ENCODE data around the gene BARX2.

BARX2 gene

DNA sequence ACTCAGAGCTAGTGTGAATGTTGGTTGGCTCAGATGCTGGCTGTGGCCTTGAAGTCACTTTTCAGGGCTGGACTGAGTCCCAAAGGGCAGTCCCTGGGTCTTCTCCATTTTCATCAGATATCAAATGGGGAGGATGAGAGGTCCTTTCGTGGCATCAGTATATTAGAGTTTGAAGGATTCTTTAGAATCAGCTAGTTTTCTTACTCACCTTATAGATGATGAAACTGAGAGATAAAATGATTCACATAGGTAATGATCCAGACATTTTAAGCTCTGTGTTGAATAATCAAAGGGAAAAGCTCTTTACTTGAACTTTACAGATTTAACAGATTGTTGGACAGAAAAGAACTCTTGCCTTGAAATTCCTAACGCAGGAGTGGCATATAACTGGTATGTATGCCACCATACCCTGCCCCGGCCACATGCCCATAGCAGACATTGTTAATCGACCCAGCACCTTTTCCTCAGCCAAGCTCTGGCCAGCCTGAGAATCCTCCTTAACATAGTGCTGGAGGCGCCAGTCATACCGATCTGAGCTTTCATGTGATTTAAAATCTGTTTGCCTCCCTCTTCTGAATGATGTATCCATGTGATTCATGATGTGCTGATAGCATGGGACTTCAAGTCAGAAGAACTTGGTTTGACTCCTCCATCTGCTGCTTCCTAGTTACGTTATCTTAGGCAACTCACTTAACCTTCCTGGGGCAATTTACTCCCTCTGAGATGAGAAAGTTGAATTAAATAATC is 60.0 kb downstream of the BARX2 start:
- Mint-ChIP-seq H3K27ac (no peak overlapping the region), H3K4me3 (no peak overlapping the region), H3K4me1 (peaks cover 5% of the 10 kb centered on the region), H3K9me3 (no peaks in the 10 kb centered on the region), H3K27me3 (peaks cover 32% of the 10 kb centered on the region)
- ATAC-seq (no peak), DNase-seq (no peak)

- H3K27me3 Mint-ChIP-seq, result peaks cover 24% of the 10 kb centered on the region
- no peak overlapping the region for H3K27ac Mint-ChIP-seq
- no peaks in the 10 kb centered on the region for H3K9me3 Mint-ChIP-seq
- no peak overlapping the region for H3K4me3 Mint-ChIP-seq
- H3K4me1 Mint-ChIP-seq, result peaks cover 5% of the 10 kb centered on the region
- DNase-seq (no peak), ATAC-seq (no peak)
Observed at GRCh38 chr11:129436573-129436972, 60.9 kb downstream of the BARX2 start.

GRCh38 chr11:129440028-129440713 is 64.5 kb downstream of the BARX2 start:
- no peak overlapping the region for H3K4me3 Mint-ChIP-seq
- ATAC-seq (peak; percentile 3), DNase-seq (no peak)
- peaks cover 9% of the 10 kb centered on the region for H3K27me3 Mint-ChIP-seq
- H3K9me3 Mint-ChIP-seq, result no peaks in the 10 kb centered on the region
- H3K27ac Mint-ChIP-seq, result no peak overlapping the region
- H3K4me1 Mint-ChIP-seq, result peaks cover 12% of the 10 kb centered on the region

GRCh38 chr11:129442171-129442570 is 66.5 kb downstream of the BARX2 start:
- no peak for DNase-seq
- no peaks in the 10 kb centered on the region for H3K27me3 Mint-ChIP-seq
- ATAC-seq, result no peak
- H3K4me3 Mint-ChIP-seq, result no peak overlapping the region
- H3K4me1 Mint-ChIP-seq, result peaks cover 11% of the 10 kb centered on the region
- H3K9me3 Mint-ChIP-seq, result peaks cover 0 to 3% of the 10 kb centered on the region in 2 donors
- peak overlapping the region in 1 of 2 donors; percentile 88 for H3K27ac Mint-ChIP-seq

- Mint-ChIP-seq H3K9me3 (peaks cover 0 to 7% of the 10 kb centered on the region in 2 donors), H3K4me1 (peaks cover 11% of the 10 kb centered on the region), H3K27me3 (no peaks in the 10 kb centered on the region), H3K4me3 (peak overlapping the region in 1 of 2 donors; percentile 34), H3K27ac (no peak overlapping the region)
- ATAC-seq (no peak), DNase-seq (no peak)
Observed at GRCh38 chr11:129443276-129443675, 67.6 kb downstream of the BARX2 start.

GRCh38 chr11:129444274-129444673 is 68.6 kb downstream of the BARX2 start:
- Mint-ChIP-seq H3K4me3 (no peak overlapping the region), H3K4me1 (peaks cover 11% of the 10 kb centered on the region), H3K27ac (no peak overlapping the region), H3K27me3 (no peaks in the 10 kb centered on the region), H3K9me3 (peaks cover 0 to 7% of the 10 kb centered on the region in 2 donors)
- no peak for ATAC-seq
- DNase-seq, result no peak

DNA sequence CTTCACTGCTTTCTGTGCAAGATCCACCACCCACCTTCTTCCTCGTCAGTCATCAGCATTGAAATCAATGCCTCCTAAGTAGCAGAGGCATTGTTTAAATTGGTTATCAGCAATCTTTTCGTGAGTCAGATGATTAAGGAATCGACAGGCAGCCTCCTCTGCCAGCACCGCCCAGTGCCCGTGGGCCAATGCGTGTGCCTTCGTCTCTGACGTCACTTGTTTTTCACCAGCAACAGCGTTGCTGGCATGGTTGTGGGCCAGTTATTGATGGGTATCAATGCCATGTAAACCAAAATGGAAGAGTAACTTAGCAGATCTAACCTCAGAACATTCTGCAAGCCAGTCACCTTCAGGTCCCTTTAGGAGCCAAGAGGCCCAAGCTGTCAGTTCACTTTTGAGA is 69.6 kb downstream of the BARX2 start:
- Mint-ChIP-seq H3K27me3 (no peaks in the 10 kb centered on the region), H3K27ac (no peak overlapping the region), H3K4me3 (no peak overlapping the region), H3K9me3 (peaks cover 0 to 7% of the 10 kb centered on the region in 2 donors), H3K4me1 (peaks cover 11% of the 10 kb centered on the region)
- ATAC-seq (no peak), DNase-seq (no peak)

GRCh38 chr11:129446572-129446971 is 70.9 kb downstream of the BARX2 start:
- ATAC-seq, result no peak
- DNase-seq, result no peak
- no peaks in the 10 kb centered on the region for H3K27me3 Mint-ChIP-seq
- H3K4me3 Mint-ChIP-seq, result no peak overlapping the region
- peaks cover 11% of the 10 kb centered on the region for H3K4me1 Mint-ChIP-seq
- H3K9me3 Mint-ChIP-seq, result peaks cover 0 to 7% of the 10 kb centered on the region in 2 donors
- no peak overlapping the region for H3K27ac Mint-ChIP-seq

DNA sequence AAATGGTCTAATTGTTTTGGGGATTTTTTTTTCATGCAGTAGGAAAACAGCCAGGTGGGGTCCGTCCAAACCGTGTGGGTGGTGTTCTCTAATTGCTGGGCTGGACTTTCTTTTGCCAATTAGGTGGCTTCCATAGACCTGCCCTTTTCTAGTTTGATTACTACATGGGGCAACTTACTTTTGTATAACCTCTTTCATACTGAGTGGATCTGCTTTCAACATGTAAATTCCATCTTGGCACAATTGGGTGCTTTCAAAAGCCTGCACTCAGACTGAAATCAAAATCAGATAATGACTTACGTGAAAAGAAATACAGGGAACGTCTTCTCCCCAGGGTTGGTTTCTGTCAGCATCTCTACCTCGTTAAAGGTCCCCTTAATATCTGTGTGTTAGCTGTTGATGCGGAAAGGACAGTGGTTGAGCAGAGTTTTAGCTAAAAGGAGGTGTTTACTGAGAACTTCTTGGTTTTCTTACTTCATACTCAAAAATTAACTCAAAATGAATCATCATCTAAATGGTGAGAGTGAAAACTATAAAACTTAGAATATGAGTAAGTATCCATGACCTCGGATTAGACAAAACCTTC is 72.1 kb downstream of the BARX2 start:
- Mint-ChIP-seq H3K9me3 (peaks cover 0 to 7% of the 10 kb centered on the region in 2 donors), H3K27me3 (no peaks in the 10 kb centered on the region), H3K4me1 (peaks cover 8% of the 10 kb centered on the region), H3K27ac (peak overlapping the region in 1 of 2 donors; percentile 64), H3K4me3 (no peak overlapping the region)
- ATAC-seq (peak; percentile 72), DNase-seq (no peak)

DNA sequence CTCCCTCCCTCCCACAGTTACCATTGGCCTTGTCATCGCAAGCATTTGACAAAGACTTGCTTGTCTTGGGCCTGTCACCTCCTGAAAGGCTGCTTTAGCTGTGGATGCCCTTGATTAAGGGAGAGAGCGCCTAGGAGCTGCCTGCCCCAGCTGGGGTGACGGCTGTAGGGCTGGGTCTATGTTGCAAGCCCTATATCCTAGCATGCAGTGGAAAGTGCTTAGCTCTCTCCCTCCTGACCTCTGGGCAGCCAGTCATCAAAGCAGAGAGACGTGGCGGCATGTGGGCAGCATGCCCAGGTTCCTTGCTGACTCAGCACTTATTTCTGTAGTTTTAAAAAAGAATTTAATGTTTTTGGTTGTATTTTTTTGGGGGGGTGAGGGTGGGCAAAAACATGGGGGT is 75.9 kb downstream of the BARX2 start:
- DNase-seq (no peak), ATAC-seq (no peak)
- Mint-ChIP-seq H3K27ac (no peak overlapping the region), H3K4me1 (no peaks in the 10 kb centered on the region), H3K9me3 (peaks cover 4 to 7% of the 10 kb centered on the region in 2 donors), H3K27me3 (peaks cover 7% of the 10 kb centered on the region), H3K4me3 (no peak overlapping the region)

DNA sequence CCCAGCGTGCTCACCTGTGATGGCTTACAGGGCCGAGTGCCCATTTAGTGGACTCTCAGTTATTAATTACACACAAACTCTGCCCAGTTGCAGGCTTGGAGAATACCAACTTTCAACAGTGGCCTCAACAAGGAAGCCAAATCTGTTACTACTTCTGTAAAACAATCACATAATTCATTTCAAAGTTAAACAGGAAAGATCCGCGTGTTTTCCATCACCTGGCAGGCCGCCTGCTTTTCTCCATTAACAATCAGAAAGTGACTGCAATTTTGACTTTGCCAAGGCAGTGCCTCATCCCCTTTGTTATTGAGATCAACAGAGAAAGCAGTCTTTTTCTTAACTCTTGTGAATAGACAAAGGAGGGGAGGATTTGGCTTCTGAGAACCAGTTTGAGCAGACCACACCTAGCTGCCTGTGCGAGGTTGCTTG is 77.7 kb downstream of the BARX2 start:
- no peak overlapping the region for H3K4me3 Mint-ChIP-seq
- peaks cover 7% of the 10 kb centered on the region for H3K27me3 Mint-ChIP-seq
- H3K9me3 Mint-ChIP-seq, result peaks cover 0 to 4% of the 10 kb centered on the region in 2 donors
- ATAC-seq (no peak), DNase-seq (no peak)
- H3K27ac Mint-ChIP-seq, result no peak overlapping the region
- H3K4me1 Mint-ChIP-seq, result no peaks in the 10 kb centered on the region

DNA sequence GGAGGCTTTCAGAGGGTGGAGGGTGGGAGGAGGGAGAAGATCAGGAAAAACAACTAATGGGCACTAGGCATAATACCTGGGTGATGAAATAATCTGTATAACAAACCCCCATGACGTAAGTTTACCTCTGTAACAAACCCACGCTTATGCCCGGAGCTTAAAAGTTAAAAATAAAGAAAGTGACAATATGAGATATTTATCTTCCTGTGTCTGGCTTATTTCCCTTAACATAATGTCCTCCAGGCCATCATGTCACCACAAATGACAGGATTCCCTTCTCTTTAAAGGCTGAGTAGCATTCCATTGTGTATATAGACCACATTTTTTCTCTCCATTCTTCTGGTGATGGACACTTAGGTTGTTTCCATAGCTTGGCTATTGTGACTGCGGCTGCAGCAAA is 79.5 kb downstream of the BARX2 start:
- no peak for ATAC-seq
- no peak overlapping the region for H3K27ac Mint-ChIP-seq
- peaks cover 0 to 4% of the 10 kb centered on the region in 2 donors for H3K9me3 Mint-ChIP-seq
- no peak overlapping the region for H3K4me3 Mint-ChIP-seq
- peaks cover 7% of the 10 kb centered on the region for H3K27me3 Mint-ChIP-seq
- no peak for DNase-seq
- H3K4me1 Mint-ChIP-seq, result no peaks in the 10 kb centered on the region

- DNase-seq (no peak), ATAC-seq (no peak)
- Mint-ChIP-seq H3K9me3 (peaks cover 0 to 4% of the 10 kb centered on the region in 2 donors), H3K27ac (no peak overlapping the region), H3K4me1 (no peaks in the 10 kb centered on the region), H3K4me3 (no peak overlapping the region), H3K27me3 (peaks cover 7% of the 10 kb centered on the region)
Observed at GRCh38 chr11:129455756-129456655, 80.4 kb downstream of the BARX2 start.

DNA sequence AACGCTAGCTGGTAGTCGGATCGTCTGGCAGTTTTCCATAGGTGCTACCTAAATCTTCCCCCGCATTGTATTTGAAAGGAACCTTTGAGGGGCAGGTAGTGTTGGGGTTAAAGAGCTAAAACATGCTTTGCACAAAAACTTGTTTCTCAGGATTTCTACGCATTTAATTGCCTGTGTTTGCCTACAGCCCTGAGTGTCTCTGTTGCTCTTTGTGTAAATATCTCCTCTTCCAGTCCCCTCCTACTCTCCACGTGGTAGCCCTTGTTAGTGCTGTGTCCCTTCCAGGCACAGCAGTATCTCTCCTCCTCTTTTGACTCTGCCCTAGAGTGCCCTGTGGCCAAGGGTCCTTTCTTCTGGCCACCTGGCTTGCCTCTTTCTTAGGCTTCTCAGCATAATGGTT is 81.7 kb downstream of the BARX2 start:
- no peak overlapping the region for H3K4me3 Mint-ChIP-seq
- no peak for DNase-seq
- H3K27ac Mint-ChIP-seq, result no peak overlapping the region
- no peak for ATAC-seq
- H3K4me1 Mint-ChIP-seq, result no peaks in the 10 kb centered on the region
- peaks cover 0 to 4% of the 10 kb centered on the region in 2 donors for H3K9me3 Mint-ChIP-seq
- peaks cover 7% of the 10 kb centered on the region for H3K27me3 Mint-ChIP-seq

GRCh38 chr11:129458278-129458677 is 82.6 kb downstream of the BARX2 start:
- no peak overlapping the region for H3K4me3 Mint-ChIP-seq
- H3K27ac Mint-ChIP-seq, result no peak overlapping the region
- no peak for DNase-seq
- no peaks in the 10 kb centered on the region for H3K4me1 Mint-ChIP-seq
- peaks cover 7% of the 10 kb centered on the region for H3K27me3 Mint-ChIP-seq
- peaks cover 0 to 4% of the 10 kb centered on the region in 2 donors for H3K9me3 Mint-ChIP-seq
- no peak for ATAC-seq

All from stimulated activated naive CD8-positive, alpha-beta T cell treated with anti-CD3 and anti-CD28 coated beads, Interleukin-15, amount 100 ng/mL, for 72 hours (primary cell).